Frontal cortex (tissue), 4 donors: Measurements from ENCODE around the gene PDCD2L. TPM values are rescaled to one million over a fixed set of nuclear protein-coding genes. Genes with fewer than 3 reads are reported as not detected.
"Not testable (repeated sequence)": the region's sequence is repeated elsewhere in the genome, so short reads cannot be mapped to it uniquely, and the experiment has no call there.

ENCODE experiments used
- DNase-seq, 2 donors: peaks; one replicate each; pipeline ENCODE4 v3.0.0; 2012; ENCODE audit warnings: low spot score in 2 of 2
- FAIRE-seq: peaks from 2 replicates; lab custom pipeline; 2012; peaks lifted over from hg19 to GRCh38; lab: Jason Lieb, UNC
- total RNA-seq: library from RNA; depleted of rRNA; stranded (reverse); fragments of >200 nt; gene quantifications from one replicate; pipeline ENCODE4 v1.2.3, GENCODE V29; 2014
- donor health status: control.
- donor health status: control.
- donor health status: control.

The PDCD2L gene
- total RNA-seq, 1 donor from 2014 or later, result 22.4 TPM

- no peak for FAIRE-seq
- no peak for DNase-seq
Measured at GRCh38 chr19:34458677-34459076, 54.5 kb downstream of the PDCD2L start.

GRCh38 chr19:34459614-34460013, 55.4 kb downstream of the PDCD2L start:
- FAIRE-seq (no peak), DNase-seq (no peak)

- FAIRE-seq (no peak), DNase-seq (no peak)
Measured at GRCh38 chr19:34461375-34462100, 57.3 kb downstream of the PDCD2L start.

- FAIRE-seq, DNase-seq: not testable (repeated sequence)
Measured at GRCh38 chr19:34464785-34465184, 60.6 kb downstream of the PDCD2L start.

- no peak for DNase-seq
- no peak for FAIRE-seq
Measured at GRCh38 chr19:34468409-34468808, 64.2 kb downstream of the PDCD2L start.

GRCh38 chr19:34469026-34469425, 64.8 kb downstream of the PDCD2L start:
- not testable (repeated sequence) for DNase-seq, FAIRE-seq

GRCh38 chr19:34471906-34472700, 67.9 kb downstream of the PDCD2L start:
- DNase-seq, result no peak
- FAIRE-seq, result no peak

GRCh38 chr19:34474233-34474989, 70.2 kb downstream of the PDCD2L start:
- DNase-seq (no peak), FAIRE-seq (no peak)

- DNase-seq (no peak), FAIRE-seq (no peak)
Measured at GRCh38 chr19:34475026-34475974, 71.1 kb downstream of the PDCD2L start.

Other genes starting within 250 kb of the PDCD2L start
- gene LSM14A, start 231.9 kb upstream of the PDCD2L start, total RNA-seq, result 68.1 TPM
- 17.1 TPM for gene GARRE1, start 149.8 kb upstream of the PDCD2L start, total RNA-seq
- 98.2 TPM for gene GPI, start 39.2 kb upstream of the PDCD2L start, total RNA-seq
- 187 TPM for gene UBA2, start 24.0 kb downstream of the PDCD2L start, total RNA-seq
- gene WTIP, start 77.4 kb downstream of the PDCD2L start, total RNA-seq, result 20.4 TPM